ENCODE data around the gene TRIM40.

Gene TRIM40

GRCh38 chr6:30121446-30122366, 14.2 kb upstream of the TRIM40 start:
- no peak for DNase-seq (ENCODE audit: extremely low read depth, low read depth)
- no peak for TF ChIP-seq CTCF (IDR thresholded peaks at IDR 0.05; ENCODE audit: low read depth, low read length)

- TF ChIP-seq CTCF (IDR thresholded peaks at IDR 0.05; ENCODE audit: low read depth, low read length) = no peak
- peak; percentile 14 for DNase-seq (ENCODE audit: extremely low read depth, low read depth)
Measured at GRCh38 chr6:30122515-30122914, 13.4 kb upstream of the TRIM40 start.

- DNase-seq (ENCODE audit: extremely low read depth, low read depth) = no peak
- no peak for TF ChIP-seq CTCF (IDR thresholded peaks at IDR 0.05; ENCODE audit: low read depth, low read length)
Measured at GRCh38 chr6:30127238-30128093, 8.5 kb upstream of the TRIM40 start.

GRCh38 chr6:30129265-30130178, 6.4 kb upstream of the TRIM40 start:
- TF ChIP-seq CTCF (IDR thresholded peaks at IDR 0.05; ENCODE audit: low read depth, low read length) = no peak
- no peak for DNase-seq (ENCODE audit: extremely low read depth, low read depth)

- no peak for TF ChIP-seq CTCF (IDR thresholded peaks at IDR 0.05; ENCODE audit: low read depth, low read length)
- no peak for DNase-seq (ENCODE audit: extremely low read depth, low read depth)
Measured at GRCh38 chr6:30130179-30130679, 5.7 kb upstream of the TRIM40 start.

GRCh38 chr6:30130887-30131862, 4.8 kb upstream of the TRIM40 start:
- DNase-seq (ENCODE audit: extremely low read depth, low read depth) = peak; percentile 60
- TF ChIP-seq CTCF (IDR thresholded peaks at IDR 0.05; ENCODE audit: low read depth, low read length) = peak; percentile 100

Data from AG09319 (cell line).